Keratinocyte (primary cell): Measurements from ENCODE around the gene LAMB1. TPM values are rescaled to one million over a fixed set of nuclear protein-coding genes. Genes with fewer than 3 reads are reported as not detected.

Source experiments
- DNase-seq: peaks from one replicate; pipeline ENCODE4 v3.0.0-alpha.2; 2011; ENCODE audit warnings: low read depth, missing footprints, low spot score
- FAIRE-seq: peaks from 2 replicates; lab custom pipeline; 2011; peaks lifted over from hg19 to GRCh38; lab: Jason Lieb, UNC
- H2AFZ ChIP-seq: 2 replicates; pipeline ENCODE4 v1.6.0; 2012; ENCODE audit warnings: low read length, control low read depth, inconsistent platforms; ENCODE audit not compliant: control insufficient read depth
- H3K27ac ChIP-seq: 2 replicates; pipeline ENCODE4 v1.5.1; 2011; ENCODE audit warnings: low read length; ENCODE audit not compliant: control insufficient read depth, insufficient read depth
- H3K27me3 ChIP-seq: 3 replicates; pipeline ENCODE4 v1.6.0; 2011; ENCODE audit warnings: low read length; ENCODE audit not compliant: control insufficient read depth, insufficient read depth; ENCODE audit errors: extremely low read depth
- H3K36me3 ChIP-seq, 2 experiments: 2 replicates in 1 of 2; 3 replicates in 1 of 2; pipeline ENCODE4 v1.5.1; 2011; ENCODE audit warnings: low read length in 2 of 2, mild to moderate bottlenecking in 1 of 2; ENCODE audit not compliant: control insufficient read depth in 2 of 2, insufficient read depth in 2 of 2; ENCODE audit errors: extremely low read depth in 1 of 2
- H3K4me1 ChIP-seq: 3 replicates; pipeline ENCODE4 v1.5.1; 2011; ENCODE audit warnings: low read length; ENCODE audit not compliant: control insufficient read depth, insufficient read depth; ENCODE audit errors: extremely low read depth
- H3K4me2 ChIP-seq: 3 replicates; pipeline ENCODE4 v1.6.0; 2011; ENCODE audit warnings: low read depth, low read length; ENCODE audit not compliant: control insufficient read depth, insufficient read depth; ENCODE audit errors: extremely low read depth
- H3K4me3 ChIP-seq, 3 experiments: fragments of 200-600 bp in 1 of 3; sonication (generic) in 1 of 3; 2 replicates in 2 of 3; 3 replicates in 1 of 3; pipeline ENCODE4 v1.5.1; 2011 to 2016; ENCODE audit warnings: low read length in 3 of 3, mild to moderate bottlenecking in 3 of 3, control low read depth in 2 of 3, inconsistent platforms in 1 of 3, low read depth in 1 of 3, mixed read lengths in 1 of 3, mixed run types in 1 of 3, moderate library complexity in 1 of 3; ENCODE audit not compliant: control insufficient read depth in 2 of 3, insufficient read depth in 2 of 3; ENCODE audit errors: extremely low read depth in 1 of 3
- H3K79me2 ChIP-seq: 2 replicates; pipeline ENCODE4 v1.6.0; 2012; ENCODE audit warnings: low read length; ENCODE audit not compliant: control insufficient read depth, insufficient read depth
- H3K9ac ChIP-seq: 3 replicates; pipeline ENCODE4 v1.6.0; 2011; ENCODE audit warnings: low read length; ENCODE audit not compliant: control insufficient read depth, insufficient read depth; ENCODE audit errors: extremely low read depth
- H3K9me1 ChIP-seq: 3 replicates; pipeline ENCODE4 v1.6.0; 2011; ENCODE audit warnings: low read length; ENCODE audit not compliant: control insufficient read depth, insufficient read depth; ENCODE audit errors: extremely low read depth
- H3K9me3 ChIP-seq: 2 replicates; pipeline ENCODE4 v1.5.1; 2012; ENCODE audit warnings: low read depth, low read length; ENCODE audit not compliant: control insufficient read depth
- H4K20me1 ChIP-seq: 3 replicates; pipeline ENCODE4 v1.6.0; 2011; ENCODE audit warnings: low read length; ENCODE audit not compliant: control insufficient read depth, insufficient read depth; ENCODE audit errors: extremely low read depth
- EZH2 ChIP-seq: IDR thresholded peaks from one replicate; pipeline ENCODE4 v1.6.1; 2012; ENCODE audit warnings: inconsistent platforms, mild to moderate bottlenecking, low read length, moderate library complexity
- dilution Hi-C: fragments of 300-500 bp; cut with MboI; formaldehyde crosslinking; loops from one replicate; pipeline ENCODE4 v1.7.0; 2020; ENCODE audit warnings: low sequenced_read_pairs; ENCODE audit not compliant: extremely low pct_ligation_motif_present
- polyA plus RNA-seq, 5 experiments: library from polyadenylated mRNA; depleted of rRNA in 3 of 5; stranded (reverse) in 3 of 5; stranded (forward) in 1 of 5; unstranded in 1 of 5; fragments of >200 nt; gene quantifications; 1 replicate in 1 of 5; 2 replicates in 3 of 5; 3 replicates in 1 of 5; pipeline versions ENCODE4 v1.2.1 to v1.2.3, GENCODE V29; 2011 to 2012; ENCODE audit warnings: missing spikeins in 2 of 5, low read depth in 1 of 5, low replicate concordance in 1 of 5
- TF ChIP-seq, protein P1 (sequence below), 3 experiments: IDR thresholded peaks in 1 of 3; conservative IDR thresholded peaks in 1 of 3; optimal IDR thresholded peaks in 1 of 3; 2 replicates in 2 of 3; 3 replicates in 1 of 3; pipeline versions ENCODE3 to v1.5.1; 2011; ENCODE audit warnings: low read length in 3 of 3, mild to moderate bottlenecking in 3 of 3, moderate library complexity in 2 of 3, control low read depth in 1 of 3, inconsistent platforms in 1 of 3; ENCODE audit not compliant: insufficient read depth in 2 of 3; ENCODE audit errors: extremely low read depth in 1 of 3

LAMB1 gene
- polyA plus RNA-seq, 1 donor (not counting 4 experiments of a cell fraction or from before 2014, with no cell fraction given), result 97.9 TPM

- no peaks in the 10 kb centered on the region for H3K9me3 ChIP-seq
- no peak for TF ChIP-seq EZH2
- TF ChIP-seq, protein P1, sequence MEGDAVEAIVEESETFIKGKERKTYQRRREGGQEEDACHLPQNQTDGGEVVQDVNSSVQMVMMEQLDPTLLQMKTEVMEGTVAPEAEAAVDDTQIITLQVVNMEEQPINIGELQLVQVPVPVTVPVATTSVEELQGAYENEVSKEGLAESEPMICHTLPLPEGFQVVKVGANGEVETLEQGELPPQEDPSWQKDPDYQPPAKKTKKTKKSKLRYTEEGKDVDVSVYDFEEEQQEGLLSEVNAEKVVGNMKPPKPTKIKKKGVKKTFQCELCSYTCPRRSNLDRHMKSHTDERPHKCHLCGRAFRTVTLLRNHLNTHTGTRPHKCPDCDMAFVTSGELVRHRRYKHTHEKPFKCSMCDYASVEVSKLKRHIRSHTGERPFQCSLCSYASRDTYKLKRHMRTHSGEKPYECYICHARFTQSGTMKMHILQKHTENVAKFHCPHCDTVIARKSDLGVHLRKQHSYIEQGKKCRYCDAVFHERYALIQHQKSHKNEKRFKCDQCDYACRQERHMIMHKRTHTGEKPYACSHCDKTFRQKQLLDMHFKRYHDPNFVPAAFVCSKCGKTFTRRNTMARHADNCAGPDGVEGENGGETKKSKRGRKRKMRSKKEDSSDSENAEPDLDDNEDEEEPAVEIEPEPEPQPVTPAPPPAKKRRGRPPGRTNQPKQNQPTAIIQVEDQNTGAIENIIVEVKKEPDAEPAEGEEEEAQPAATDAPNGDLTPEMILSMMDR (optimal IDR thresholded peaks at IDR 0.05 in 1 of 3, IDR thresholded peaks at IDR 0.05 in 1 of 3, conservative IDR thresholded peaks at IDR 0.05 in 1 of 3; ENCODE audit: extremely low read depth in 1 of 3, insufficient read depth in 2 of 3, low read length in 3 of 3), result no peak
- no peaks in the 10 kb centered on the region for H3K27me3 ChIP-seq
- dilution Hi-C loops, result no loop called here
- H3K27ac ChIP-seq, result no peak overlapping the region
- H3K4me1 ChIP-seq, result peaks cover 61% of the 10 kb centered on the region
- DNase-seq (no peak), FAIRE-seq (no peak)
- H3K79me2 ChIP-seq, result peaks cover 10% of the 10 kb centered on the region
- peaks cover 8 to 16% of the 10 kb centered on the region in 2 experiments for H3K36me3 ChIP-seq
- peak overlapping the region; percentile 68 for H3K4me2 ChIP-seq
- no peaks in the 10 kb centered on the region for H3K9me1 ChIP-seq
- H2AFZ ChIP-seq, result no peak overlapping the region
- H3K9ac ChIP-seq, result no peak overlapping the region
- H4K20me1 ChIP-seq, result no peaks in the 10 kb centered on the region
- H3K4me3 ChIP-seq, result peak overlapping the region in 2 of 3 experiments; percentile 21 to 24
These were observed 4.8 kb downstream of the LAMB1 start for GRCh38 chr7:107998150-107998549.

DNA sequence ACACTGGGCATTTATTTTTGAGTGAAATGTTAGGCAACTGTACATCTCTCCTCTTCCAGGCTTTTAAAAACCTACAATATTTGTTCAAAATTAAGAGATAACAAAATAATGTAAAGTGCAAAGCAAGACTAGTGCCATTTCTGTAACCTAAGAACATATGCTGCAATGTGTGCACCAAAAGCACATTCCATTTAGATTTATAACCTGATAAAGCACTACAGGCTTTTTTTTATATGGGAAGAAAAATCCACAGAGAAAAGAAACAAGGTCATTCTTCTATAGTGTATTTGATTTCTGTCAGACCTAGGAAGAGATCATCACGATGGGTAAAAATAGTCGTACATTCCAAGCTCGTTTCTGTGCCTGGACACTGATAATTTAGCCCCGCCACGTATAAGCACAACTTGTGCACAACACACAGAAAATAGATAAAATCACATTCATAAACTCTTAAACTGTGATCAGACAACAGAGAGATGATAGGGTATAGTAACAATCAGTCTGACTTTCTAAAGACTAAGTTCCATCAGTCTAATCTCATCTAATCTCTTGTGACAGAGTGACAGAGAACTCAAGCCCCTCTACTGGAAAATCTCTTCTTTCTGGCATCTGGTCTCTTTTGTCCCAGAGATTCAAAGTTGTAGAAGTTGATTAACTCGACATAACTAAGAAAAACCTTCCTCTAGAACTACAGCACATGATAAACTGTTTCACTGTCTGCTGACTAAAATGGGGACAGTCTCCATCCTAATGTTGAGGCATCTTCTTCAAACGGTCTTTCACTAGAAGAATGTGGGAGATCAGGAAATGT lies 6.7 kb downstream of the LAMB1 start:
- Histone ChIP-seq H2AFZ (no peak overlapping the region), H3K4me3 (no peak overlapping the region), H3K4me1 (peaks cover 60% of the 10 kb centered on the region), H3K36me3 (peaks cover 8 to 20% of the 10 kb centered on the region in 2 experiments), H3K27me3 (no peaks in the 10 kb centered on the region), H3K79me2 (no peaks in the 10 kb centered on the region), H3K27ac (peak overlapping the region; percentile 11), H3K9ac (no peak overlapping the region), H3K4me2 (peak overlapping the region; percentile 15), H3K9me1 (no peaks in the 10 kb centered on the region), H4K20me1 (no peaks in the 10 kb centered on the region), H3K9me3 (no peaks in the 10 kb centered on the region)
- DNase-seq, result no peak
- TF ChIP-seq, protein P1 (optimal IDR thresholded peaks at IDR 0.05 in 1 of 3, IDR thresholded peaks at IDR 0.05 in 1 of 3, conservative IDR thresholded peaks at IDR 0.05 in 1 of 3; ENCODE audit: extremely low read depth in 1 of 3, insufficient read depth in 2 of 3, low read length in 3 of 3), result no peak
- no peak for TF ChIP-seq EZH2
- dilution Hi-C loops, result no loop called here
- FAIRE-seq, result no peak
